Kidney tubule cell (primary cell): ENCODE results near the gene PPP1R12C.
A peak's percentile ranks its signal among the peaks of the same experiment; 100 is the strongest.
"Not testable (repeated sequence)": the region's sequence is repeated elsewhere in the genome, so short reads cannot be mapped to it uniquely, and the experiment has no call there.

Source experiments
- DNase-seq: peaks from one replicate; pipeline ENCODE4 v3.0.0-alpha.2; 2018; ENCODE audit warnings: low spot score

The PPP1R12C gene

DNA sequence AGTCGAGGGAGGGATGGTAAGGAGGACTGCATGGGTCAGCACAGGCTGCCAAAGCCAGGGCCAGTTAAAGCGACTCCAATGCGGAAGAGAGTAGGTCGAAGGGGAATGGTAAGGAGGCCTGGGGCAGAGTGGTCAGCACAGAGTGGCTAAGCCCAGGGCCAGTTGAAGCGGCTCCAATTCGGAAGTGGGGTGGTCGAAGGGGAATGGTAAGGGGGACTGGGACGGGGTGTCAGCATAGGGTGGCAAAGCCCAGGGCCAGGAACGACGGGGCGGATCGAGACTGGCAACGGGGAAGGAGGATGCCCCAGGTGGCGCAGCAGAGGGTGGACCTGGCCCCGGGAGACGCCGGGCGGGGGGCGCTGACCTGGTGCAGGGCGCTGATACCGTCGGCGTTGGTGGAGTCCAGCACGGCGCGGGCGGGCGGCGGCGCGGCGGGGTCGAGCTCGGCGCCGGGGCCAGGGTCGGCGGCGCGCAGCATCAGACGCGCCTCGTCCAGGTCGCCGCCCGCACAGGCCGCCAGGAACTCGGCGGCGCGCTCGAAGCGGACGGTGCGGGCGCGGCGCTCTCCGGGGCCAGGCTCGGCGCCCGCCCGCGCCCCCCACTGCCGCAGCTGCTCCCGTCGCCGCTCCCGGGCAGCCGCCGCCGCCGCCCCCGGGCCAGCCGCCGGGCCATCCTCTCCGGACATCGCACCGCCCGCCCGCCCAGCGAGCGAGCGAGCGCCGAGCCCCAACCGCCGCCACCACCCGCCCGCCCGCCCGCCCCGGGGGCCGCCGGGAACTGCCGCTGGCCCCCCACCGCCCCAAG is at the start of gene PPP1R12C:
Gene PPP1R12C, minus strand, starts transcription at position 779 of the 804 bp plus-strand sequence. Its CDS starts 94 bp downstream, at position 685.
- peak; percentile 12 for DNase-seq

DNA sequence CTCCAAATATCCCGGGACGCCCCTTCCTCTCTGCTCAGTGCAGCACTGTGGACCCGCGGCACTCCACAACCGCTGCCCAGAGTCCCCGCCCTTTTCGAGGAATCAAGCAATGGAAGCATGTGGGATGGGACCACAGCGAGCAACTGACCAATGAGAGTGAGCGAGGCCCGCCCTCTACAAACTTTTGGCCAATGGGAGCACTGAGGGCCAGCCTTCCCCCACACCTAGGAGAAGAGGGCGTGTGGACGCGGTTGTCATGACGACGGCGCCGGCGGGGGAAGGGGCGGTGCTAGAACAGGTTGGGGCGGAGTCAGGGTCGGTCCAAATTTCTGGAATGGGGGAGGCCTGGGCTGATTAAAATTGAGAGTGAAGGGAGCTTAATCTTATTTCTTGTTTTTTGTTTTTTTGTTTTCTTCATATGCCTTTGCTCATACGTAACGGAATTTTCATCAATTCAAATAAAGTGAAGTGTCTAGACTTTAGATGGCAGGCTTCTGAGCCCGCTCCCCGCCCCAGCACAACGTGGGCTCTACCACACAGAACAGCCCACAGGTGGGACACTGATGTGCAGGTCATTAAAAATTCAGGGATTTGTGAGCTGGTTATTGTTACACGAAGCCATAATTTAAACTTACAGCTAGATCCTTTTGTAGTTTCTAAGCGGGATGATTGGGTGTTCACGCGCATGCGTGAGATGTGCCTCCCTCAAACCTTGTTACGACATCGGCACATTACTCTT is 49.3 kb upstream of the PPP1R12C start, which contains the start of gene DNAAF3:
Gene DNAAF3, minus strand, starts transcription at position 84 of the 739 bp plus-strand sequence. CDS start 200 bp downstream, outside the sequence.
- peak; percentile 98 for DNase-seq

DNA sequence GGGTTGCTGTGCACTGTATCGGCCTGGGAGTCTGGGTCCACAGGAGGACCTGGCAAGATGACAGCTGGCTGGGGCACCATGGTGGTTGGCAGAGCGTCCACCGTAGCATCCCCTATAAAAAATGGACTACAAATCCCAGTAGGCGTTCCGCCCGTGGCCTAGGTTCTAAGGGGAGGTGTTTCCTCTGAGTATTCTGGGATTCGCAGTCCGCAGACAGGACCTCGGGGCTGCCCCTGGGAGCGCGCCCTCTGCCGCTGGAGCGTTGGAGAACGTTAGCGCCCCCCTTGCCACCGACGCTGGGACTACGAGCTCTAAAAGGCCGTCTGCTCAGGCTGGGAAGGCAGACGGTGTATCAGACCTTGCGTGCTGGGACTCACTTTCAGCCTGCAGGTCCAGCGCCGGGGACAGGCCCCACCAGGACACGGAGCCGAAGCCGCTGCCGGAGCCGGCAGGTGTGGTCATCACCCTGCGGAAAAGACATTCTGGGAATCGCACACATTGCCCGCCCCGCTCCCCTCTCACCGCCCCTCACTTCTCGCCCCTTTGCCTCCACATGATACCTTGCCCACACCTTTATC is 48.6 kb upstream of the PPP1R12C start:
- peak; percentile 84 for DNase-seq

DNA sequence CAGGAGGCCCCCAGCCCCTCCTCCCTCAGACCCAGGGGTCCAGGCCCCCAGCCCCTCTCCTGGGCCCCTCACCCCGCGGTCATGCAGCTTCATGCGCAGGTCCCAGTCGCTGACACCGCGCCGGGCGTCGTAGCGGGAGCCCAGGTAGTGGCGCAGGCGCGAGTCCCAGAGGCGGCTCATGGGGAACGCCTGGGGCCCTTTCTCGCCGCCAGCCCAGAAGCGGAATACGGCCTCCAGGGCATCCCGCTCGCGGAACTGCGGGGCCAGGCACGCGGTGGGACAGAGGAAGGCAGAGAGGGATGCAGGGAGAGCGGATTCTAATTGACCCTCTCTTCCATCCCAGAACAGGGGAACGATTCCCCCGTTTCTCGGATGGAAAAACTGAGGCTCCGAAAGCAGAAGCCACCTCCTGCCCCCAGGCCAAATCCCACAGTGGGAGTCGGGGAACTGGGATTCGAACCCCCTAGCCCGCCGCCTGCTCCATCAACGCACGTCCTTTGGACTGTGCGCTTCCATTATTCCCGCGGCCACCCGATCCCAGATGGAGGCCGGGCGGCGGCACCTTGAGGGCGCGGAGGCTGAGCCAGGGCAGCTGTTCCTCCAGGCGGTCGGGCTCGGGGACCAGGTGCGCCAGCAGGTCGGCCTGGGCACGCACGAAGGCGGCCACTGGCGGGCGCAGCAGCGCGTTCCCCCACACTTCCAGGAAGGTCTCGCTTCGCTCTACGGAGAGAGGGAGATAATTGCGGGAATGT is 44.3 kb upstream of the PPP1R12C start:
- no peak for DNase-seq

DNA sequence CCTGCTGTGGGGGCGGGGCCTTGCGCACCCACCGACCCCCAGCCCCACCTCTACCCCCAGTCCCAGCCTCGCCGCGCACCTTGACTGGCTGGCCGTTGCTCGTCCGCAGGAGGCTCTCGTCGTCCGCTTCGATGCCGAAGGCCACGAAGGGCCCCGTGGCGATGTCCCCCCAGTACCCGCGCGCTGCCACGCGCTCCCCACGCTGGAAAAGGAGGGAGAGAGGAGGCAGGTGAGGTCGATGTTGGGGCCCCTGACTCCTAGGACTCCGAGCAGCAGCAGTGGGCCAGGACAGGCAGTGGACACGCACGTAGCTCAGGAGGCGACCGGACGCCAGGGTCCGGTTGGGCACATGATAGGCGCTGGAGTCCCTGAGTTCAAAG is 43.5 kb upstream of the PPP1R12C start:
- no peak for DNase-seq

DNA sequence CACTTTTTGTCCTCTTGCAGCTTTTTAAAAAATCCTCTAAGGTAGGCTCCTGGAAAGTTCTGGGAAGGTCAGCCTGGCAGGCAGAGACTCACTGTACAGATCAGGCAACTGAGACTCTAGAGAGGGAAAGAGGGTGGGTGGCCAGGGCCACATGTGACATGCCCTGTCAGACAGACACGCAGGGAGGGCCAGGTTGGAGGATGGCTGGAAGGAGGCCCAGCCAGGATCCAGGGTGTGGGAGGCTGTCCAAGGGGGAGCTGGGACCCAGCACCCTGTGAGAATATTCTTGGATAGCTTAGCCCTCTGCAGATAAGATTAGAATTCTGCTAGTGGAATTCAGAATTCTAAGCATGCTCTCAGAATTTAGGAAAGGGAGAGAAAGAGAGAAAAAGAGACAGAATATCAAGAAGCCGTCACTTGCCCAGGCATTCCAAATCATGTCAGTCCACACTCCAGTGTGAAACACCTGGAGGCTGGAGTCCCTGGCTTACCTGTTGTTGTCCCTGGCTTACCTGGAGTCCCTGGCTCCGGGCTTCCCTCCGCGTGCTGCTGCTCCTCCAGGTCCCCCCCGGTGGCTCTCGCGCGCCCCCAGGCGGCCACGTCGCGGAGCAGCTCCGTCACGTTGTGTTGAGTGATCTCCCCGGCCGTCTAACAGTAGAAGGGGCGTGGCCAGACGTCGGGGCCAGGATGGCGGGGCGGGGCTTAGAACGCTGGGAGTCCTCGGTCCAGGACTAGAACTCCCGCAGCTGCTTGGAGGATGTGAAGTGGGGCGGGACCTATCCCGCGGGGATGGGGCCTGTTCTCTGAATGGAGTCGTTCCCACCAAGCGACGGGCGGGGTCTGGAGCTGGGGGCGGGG is 42.9 kb upstream of the PPP1R12C start:
- DNase-seq = peak; percentile 88

DNA sequence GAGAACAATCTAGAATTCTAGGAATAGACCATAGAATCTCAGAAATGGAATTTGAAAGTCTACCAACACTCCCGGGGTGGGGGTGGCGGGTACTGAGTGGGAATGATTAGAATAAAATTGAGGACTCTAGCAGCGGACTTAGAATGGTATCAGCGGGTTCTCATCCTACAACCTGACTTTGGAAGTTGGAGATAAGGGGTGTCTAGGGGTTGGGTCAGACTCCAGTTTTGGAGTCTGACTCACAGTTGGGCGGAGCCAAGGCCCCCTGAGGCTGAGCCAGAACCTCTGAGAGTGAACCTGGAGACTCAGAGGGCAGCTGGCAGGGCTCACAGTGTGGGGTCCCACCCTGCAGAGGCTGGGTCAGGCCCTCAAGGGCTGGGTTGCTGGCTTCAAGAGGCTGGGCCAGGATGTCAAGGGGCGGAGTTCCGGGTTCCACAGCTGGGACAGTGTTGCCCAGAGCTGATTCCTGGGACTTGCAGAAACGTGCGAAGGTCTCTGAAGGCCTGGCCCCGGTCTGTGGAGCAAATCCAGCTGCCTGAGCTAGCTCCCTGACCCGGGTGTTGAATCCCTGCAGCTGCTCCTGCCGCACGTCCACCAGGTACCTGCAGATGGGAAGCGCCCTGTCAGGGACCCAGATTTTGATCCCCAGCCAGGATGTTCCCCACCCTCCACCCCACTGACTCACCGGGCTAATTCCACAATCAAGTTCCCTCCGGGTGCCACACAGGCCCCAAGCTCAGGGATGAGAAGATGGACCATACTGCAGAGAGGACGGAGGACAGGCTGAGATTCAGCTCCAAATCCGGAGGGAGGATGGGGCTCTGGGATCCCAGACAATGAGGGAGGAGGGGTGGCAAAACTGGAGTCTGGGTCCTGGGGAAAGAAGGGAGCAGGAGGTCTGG is 41.7 kb upstream of the PPP1R12C start:
- DNase-seq = no peak

DNA sequence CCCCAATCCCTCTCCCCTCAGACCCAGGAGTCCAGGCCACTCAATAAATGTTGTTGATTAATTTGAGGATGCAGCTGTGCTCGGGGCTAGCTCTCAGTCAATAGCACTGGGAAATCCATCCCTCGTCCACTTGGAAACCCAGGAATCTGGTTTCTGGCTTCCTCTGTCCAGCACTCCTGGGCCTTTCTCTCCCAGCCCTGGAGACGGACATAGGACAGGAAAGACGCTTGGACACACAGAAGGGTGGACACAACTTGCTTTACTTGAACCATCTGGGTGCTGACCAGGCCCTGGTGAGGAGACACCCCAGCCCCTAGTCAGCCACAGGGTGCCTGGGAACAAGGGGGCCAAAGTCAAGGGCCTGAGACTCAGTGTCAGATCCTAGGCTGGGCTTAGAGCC is 41.0 kb upstream of the PPP1R12C start:
- no peak for DNase-seq

DNA sequence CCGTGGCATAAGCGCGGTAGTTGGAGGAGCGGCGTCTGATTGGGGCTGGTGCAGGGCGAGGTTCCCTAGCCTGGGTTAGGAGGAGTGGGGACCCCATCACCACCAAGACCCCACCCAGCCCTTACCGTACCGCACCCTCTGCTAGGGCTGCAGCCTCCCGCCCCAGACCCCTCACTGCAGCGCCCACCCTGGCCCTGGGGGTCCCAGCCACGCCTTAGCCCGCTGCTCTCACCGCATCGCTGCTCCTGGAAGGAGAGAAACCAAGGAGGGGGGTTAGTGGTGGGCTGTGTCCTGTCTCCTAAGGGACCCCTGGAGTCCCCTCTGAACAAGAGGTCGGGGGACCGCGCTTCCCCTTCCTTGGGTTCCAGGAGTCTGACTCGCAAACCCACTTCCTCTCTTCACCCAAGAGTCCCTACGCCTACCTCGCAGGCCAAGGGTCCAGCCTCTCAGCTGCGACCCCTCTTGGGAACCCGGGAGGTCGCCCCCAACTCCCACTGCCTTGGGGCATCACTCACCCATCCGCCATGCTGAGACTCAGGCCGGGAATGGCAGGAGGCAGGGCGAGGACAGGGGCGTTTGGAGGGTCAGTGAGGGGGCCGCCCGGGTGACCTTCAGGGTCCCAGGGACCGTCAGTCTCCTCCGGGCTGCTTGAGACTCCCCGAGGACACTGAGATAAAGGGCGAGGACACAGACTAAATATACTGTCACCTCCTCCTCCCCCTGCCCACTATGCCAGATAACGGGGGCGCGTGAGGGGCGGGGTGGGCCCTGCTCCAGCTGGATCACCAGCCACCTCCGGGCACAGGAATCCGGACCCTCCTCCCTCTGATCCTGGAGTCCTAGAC is 39.8 kb upstream of the PPP1R12C start, which contains the start of gene TNNI3:
Gene TNNI3, minus strand, starts transcription at position 669 of the 845 bp plus-strand sequence. Its CDS starts 143 bp downstream, at position 526.
- DNase-seq = no peak

DNA sequence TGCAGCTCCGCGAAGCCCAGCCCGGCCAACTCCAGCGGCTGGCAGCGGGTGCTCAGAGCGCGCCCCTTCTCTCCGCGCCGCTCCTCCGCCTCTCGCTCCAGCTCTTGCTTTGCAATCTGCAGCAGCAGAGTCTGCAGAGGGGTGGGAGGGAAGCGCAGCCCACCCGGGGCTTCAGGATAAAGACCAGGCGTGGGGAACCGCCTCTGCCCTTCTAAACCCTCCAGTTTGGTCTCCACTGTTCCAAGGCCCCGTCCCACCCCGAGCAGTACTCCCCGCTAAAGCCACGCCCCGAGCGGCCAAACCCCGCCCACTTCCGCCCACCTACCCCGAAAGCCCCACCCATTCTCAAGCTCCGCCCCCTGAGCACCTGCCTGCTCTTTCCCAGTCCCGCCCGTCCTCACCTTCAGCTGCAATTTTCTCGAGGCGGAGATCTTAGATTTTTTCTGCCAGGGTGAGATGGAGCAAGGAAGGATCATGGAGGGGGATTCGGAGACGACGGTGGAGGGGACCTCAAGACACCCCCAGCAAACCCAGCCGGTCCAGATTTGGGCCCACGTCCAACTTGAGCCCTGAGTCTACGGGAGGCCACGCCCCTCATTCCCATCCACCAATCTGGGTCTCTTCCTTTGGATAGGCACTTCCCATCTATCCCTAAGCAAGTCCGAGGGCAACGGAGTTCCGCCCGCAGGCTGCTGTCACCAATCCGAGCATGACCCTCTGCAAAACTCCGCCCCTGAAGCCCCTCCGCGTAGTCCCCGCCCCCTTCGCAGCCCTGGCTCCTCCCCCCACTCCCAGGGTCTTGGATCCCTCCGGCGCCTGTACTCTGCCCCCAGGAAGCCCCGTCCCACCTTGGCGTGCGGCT is 39.0 kb upstream of the PPP1R12C start:
- peak; percentile 48 for DNase-seq

DNA sequence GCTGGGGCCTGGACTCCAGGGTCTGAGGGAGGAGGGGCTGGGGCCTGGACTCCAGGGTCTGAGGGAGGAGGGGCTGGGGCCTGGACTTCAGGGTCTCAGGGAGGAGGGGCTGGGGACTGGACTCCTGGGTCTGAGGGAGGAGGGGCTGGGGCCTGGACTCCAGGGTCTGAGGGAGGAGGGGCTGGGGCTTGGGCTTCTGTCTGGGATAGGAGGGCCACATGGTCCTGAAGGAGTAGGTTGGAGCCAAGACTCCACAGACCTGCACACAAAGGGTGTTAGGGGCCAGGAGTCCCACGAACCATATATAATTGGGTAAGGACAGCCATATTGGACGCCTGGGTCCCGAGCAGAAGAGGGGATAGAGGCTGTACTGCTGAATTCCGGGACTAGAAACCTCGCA is 38.3 kb upstream of the PPP1R12C start:
- DNase-seq = not testable (repeated sequence)

DNA sequence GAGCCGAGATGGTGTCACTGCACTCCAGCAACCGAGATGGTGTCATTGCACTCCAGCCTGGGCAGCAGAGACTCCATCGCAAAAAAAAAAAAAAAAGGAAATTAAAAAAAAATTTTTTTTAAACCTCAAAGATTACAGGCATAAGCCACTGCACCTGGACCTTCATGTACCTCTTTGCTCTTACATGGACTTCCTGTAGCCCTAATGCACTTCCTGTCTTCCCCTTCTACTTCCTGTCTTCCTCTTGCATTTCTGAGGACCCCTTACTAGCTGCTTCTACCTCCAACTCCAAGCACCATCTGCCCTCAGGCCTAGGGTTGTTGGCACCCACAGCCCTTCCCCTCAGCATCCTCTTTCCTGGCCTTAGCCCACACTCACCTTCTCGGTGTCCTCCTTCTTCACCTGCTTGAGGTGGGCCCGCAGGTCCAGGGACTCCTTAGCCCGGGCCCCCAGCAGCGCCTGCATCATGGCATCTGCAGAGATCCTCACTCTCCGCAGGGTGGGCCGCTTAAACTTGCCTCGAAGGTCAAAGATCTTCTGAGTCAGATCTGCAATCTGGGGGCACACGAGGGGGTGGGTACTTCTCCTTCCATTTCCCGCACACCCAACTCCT is 36.3 kb upstream of the PPP1R12C start:
- DNase-seq = no peak

DNA sequence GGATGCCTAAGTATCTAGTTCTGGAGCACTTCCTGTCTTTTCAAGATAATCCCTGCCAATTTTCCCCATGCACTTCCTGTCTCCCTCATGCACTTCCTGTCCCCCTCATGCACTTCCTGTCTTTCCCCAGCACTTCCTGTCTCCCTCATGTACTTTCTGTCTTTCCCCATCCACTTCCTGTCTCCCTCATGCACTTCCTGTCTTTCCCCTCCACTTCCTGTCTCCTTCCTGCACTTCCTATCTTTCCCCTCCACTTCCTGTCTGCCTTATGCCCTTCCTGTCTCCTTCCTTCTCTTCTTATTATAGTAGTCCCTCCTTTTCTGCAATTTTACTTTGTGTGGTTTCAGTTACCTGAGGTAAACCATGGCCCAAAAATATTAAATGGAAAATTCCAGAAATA is 34.6 kb upstream of the PPP1R12C start:
- peak; percentile 32 for DNase-seq

DNA sequence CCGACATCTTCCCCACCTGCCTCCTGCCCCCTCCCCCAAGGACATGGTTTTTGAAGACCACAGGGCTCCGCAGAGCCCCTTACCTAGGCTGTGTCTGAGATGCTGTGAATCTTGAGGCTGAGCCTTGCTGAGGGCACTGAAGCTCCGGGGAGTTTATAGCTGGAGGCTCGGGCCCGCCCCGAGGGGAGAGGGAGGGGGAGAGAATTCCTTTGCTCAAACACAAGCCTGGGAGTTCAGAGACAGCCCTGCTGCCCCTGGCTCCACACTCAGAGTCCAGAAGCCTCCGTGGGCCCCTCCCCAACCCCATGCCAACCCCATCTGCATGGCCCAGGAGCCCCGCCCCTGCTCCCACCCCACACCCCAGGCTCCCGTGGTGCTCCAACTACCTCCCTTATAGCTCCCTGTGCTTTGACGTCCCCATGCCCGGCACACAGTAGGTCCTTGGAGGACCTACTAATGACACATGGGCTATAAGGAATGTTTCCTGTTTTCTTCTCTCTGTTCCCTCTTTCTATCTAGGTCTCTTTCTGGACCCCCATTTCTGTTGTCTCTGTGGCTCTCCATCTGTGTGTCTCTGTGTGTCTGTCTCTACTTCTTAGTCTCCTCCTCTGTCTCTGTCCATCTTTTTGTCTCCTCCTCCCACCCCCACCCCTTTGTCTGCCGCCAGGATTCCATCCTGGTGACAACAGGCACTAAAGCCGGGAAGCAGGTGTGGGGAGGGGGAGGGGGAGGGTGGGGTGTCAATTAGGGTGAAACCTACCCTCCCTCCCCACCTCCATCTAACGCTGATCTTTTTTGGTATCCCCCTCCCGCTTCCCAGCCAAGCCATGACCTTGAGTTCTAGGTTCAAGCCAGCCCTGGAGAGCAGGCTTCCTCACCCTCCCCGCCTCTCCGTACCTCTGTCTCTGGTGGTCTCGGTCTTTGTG is 31.9 kb upstream of the PPP1R12C start, which contains the start of gene TNNT1:
Gene TNNT1, minus strand, starts transcription at position 129 of the 926 bp plus-strand sequence. CDS start 2,049 bp downstream, outside the sequence.
- DNase-seq = no peak

DNA sequence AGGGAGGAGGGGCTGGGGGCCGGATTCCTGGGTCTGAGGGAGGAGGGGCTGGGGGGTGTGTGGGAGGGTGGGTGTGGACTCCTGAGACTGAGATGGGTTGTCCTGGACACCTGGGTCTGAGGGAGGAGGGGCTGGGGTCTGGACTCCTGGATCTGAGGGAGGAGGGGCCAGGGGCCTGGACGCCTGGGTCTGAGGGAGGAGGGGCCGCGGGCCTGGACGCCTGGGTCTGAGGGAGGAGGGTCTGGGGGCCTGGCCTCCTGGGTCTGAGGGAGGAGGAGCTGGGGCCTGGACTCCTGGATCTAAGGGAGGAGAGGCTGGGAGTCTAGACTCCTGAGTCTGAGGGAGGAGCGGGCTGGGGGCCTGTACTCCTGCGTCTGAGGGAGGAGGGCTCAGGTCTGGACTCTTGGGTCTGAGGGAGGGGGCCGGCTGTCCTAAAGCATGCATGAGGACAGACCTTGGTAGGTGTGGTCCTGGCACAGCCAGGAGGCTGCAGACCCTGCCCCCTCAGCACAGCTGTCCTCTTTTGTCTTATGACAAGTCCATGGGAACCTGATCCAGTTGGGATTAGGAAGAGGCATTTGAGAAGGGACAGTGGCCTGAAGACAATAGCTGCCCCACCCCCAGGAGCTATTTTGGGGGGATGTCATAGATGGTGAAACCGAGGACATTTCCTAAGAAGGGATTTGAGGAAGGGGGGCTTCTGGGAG is 30.3 kb upstream of the PPP1R12C start:
- no peak for DNase-seq
